ENCODE results near the gene GATM.
A peak's percentile ranks its signal among the peaks of the same experiment; 100 is the strongest.

GRCh38 chr15:45377609-45378148, 665 bp downstream of the GATM start:
- no peak for TF ChIP-seq CTCF (IDR thresholded peaks at IDR 0.05)
- peak; percentile 63 for TF ChIP-seq EZH2 (IDR thresholded peaks at IDR 0.05)
- TF ChIP-seq EZH2phosphoT487 (IDR thresholded peaks at IDR 0.05) = no peak
